Testis (tissue), 2 donors: ENCODE measurements around the gene SLC35B3.

Experiments
- POLR2A ChIP-seq: fragments of 450-650 bp; IDR thresholded peaks from one replicate; pipeline ENCODE4 v1.6.1; 2017; ENCODE audit warnings: antibody characterized with exemption, mild to moderate bottlenecking, moderate library complexity
- TF ChIP-seq, protein P1 (sequence below), 3 experiments: fragments of 450-650 bp in 2 of 3; fragments of 200-600 bp in 1 of 3; sonication (generic) in 1 of 3; IDR thresholded peaks; one replicate each; pipeline ENCODE4 v1.5.1; 2016 to 2019; ENCODE audit warnings: antibody characterized with exemption in 3 of 3, mild to moderate bottlenecking in 2 of 3, moderate library complexity in 1 of 3

DNA sequence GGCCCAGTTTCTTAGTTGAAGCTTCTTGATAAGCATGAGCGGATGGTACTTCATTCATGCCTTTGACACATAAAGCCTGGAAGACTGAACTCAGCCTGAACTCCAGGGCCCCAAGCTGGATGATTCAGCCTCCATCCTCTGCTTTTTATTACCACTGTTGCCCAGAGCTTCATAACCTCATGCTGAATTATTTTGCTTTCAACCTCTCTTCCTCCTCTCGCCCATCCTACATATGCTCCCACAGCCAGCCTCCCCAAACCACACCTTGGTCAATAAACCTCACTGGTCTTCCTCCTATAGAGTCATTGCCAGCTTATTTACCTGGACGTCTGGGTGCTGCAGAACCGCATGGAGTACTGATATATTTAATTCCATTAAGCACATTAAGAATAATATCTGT, 59.4 kb downstream of the SLC35B3 start:
- TF ChIP-seq, protein P1, sequence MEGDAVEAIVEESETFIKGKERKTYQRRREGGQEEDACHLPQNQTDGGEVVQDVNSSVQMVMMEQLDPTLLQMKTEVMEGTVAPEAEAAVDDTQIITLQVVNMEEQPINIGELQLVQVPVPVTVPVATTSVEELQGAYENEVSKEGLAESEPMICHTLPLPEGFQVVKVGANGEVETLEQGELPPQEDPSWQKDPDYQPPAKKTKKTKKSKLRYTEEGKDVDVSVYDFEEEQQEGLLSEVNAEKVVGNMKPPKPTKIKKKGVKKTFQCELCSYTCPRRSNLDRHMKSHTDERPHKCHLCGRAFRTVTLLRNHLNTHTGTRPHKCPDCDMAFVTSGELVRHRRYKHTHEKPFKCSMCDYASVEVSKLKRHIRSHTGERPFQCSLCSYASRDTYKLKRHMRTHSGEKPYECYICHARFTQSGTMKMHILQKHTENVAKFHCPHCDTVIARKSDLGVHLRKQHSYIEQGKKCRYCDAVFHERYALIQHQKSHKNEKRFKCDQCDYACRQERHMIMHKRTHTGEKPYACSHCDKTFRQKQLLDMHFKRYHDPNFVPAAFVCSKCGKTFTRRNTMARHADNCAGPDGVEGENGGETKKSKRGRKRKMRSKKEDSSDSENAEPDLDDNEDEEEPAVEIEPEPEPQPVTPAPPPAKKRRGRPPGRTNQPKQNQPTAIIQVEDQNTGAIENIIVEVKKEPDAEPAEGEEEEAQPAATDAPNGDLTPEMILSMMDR (IDR thresholded peaks at IDR 0.05): no peak
- no peak for TF ChIP-seq POLR2A
